Forelimb muscle (tissue), 1 donor: ENCODE results near the gene LYRM7. TPM values are rescaled to one million over a fixed set of nuclear protein-coding genes. Genes with fewer than 3 reads are reported as not detected.
"Not testable (repeated sequence)": the region's sequence is repeated elsewhere in the genome, so short reads cannot be mapped to it uniquely, and the experiment has no call there.

Experiments used
- DNase-seq: peaks from one replicate; pipeline ENCODE4 v3.0.0-alpha.2; 2013; ENCODE audit warnings: low read depth
- polyA plus RNA-seq: library from polyadenylated mRNA; unstranded; fragments of 120-200 nt; gene quantifications from one replicate; pipeline ENCODE4 v1.2.1, GENCODE V29; 2013; ENCODE audit not compliant: insufficient read length

LYRM7 gene
- polyA plus RNA-seq, 1 donor = 11.7 TPM

GRCh38 chr5:131221008-131221703 is 50.4 kb downstream of the LYRM7 start:
- no peak for DNase-seq

- no peak for DNase-seq
Measured at GRCh38 chr5:131221888-131222287, 51.1 kb downstream of the LYRM7 start.

- no peak for DNase-seq
Measured at GRCh38 chr5:131222731-131223130, 52.0 kb downstream of the LYRM7 start.

GRCh38 chr5:131223751-131224386 is 53.1 kb downstream of the LYRM7 start:
- no peak for DNase-seq

GRCh38 chr5:131224387-131225201 is 53.9 kb downstream of the LYRM7 start:
- DNase-seq = peak; percentile 17

GRCh38 chr5:131225282-131225974 is 54.7 kb downstream of the LYRM7 start:
- DNase-seq = no peak

GRCh38 chr5:131226899-131227298 is 56.2 kb downstream of the LYRM7 start:
- no peak for DNase-seq

- no peak for DNase-seq
Measured at GRCh38 chr5:131228646-131229045, 57.9 kb downstream of the LYRM7 start.

- DNase-seq = no peak
Measured at GRCh38 chr5:131229623-131230022, 58.9 kb downstream of the LYRM7 start.

- DNase-seq = no peak
Measured at GRCh38 chr5:131230406-131230805, 59.7 kb downstream of the LYRM7 start.

GRCh38 chr5:131239686-131240085 is 68.9 kb downstream of the LYRM7 start:
- no peak for DNase-seq

GRCh38 chr5:131242728-131243255 is 72.0 kb downstream of the LYRM7 start:
- DNase-seq = no peak

GRCh38 chr5:131245312-131245711 is 74.6 kb downstream of the LYRM7 start:
- no peak for DNase-seq

- no peak for DNase-seq
Measured at GRCh38 chr5:131245948-131246347, 75.2 kb downstream of the LYRM7 start.

GRCh38 chr5:131246504-131246903 is 75.8 kb downstream of the LYRM7 start:
- DNase-seq = no peak

- DNase-seq = no peak
Measured at GRCh38 chr5:131250751-131251475, 80.2 kb downstream of the LYRM7 start.

- no peak for DNase-seq
Measured at GRCh38 chr5:131252824-131253171, 82.1 kb downstream of the LYRM7 start.

GRCh38 chr5:131254025-131254424 is 83.3 kb downstream of the LYRM7 start:
- DNase-seq = not testable (repeated sequence)

- DNase-seq = no peak
Measured at GRCh38 chr5:131254741-131255140, 84.0 kb downstream of the LYRM7 start.
